Measurements from ENCODE around the gene GART.

DNA sequence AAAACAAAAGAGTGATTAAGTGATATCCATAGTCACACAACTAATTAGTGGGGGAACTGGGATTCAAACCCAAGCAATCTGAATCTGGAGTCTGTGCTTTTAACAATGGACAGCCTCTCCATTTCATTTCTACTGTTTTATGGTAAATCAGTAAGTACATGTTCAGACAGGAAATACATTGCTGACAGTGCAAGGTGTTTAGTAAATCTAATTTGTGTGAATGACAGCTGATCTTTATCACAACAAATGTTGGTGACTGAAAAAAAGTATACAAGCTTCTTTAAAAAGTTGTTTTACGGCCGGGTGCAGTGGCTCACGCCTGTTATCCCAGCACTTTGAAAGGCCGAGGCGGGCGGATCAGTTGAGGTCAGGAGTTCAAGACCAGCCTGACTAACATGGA lies 26.0 kb upstream of the GART start:
- no peak for TF ChIP-seq POLR2A (IDR thresholded peaks at IDR 0.05; ENCODE audit: low read length)
- no peak for TF ChIP-seq GATA1 (IDR thresholded peaks at IDR 0.05; ENCODE audit: low read depth, low read length)
